NT2/D1 (cell line): ENCODE measurements around the gene PTPN1.

ENCODE experiments used
- DNase-seq: peaks from one replicate; pipeline ENCODE4 v3.0.0-alpha.2; 2011; ENCODE audit warnings: low read depth, low spot score
- H3K27me3 ChIP-seq: 2 replicates; pipeline ENCODE4 v1.6.0; 2011; ENCODE audit warnings: mild to moderate bottlenecking; ENCODE audit not compliant: insufficient read length, insufficient read depth
- H3K36me3 ChIP-seq: 2 replicates; pipeline ENCODE4 v1.6.1; 2011; ENCODE audit warnings: mild to moderate bottlenecking, low read length, mixed read lengths; ENCODE audit not compliant: insufficient read depth, insufficient read length
- H3K4me1 ChIP-seq: 2 replicates; pipeline ENCODE4 v1.5.1; 2011; ENCODE audit not compliant: insufficient read depth, insufficient read length
- H3K4me3 ChIP-seq: 2 replicates; pipeline ENCODE4 v1.5.1; 2011; ENCODE audit warnings: low read depth; ENCODE audit not compliant: insufficient read length
- H3K9ac ChIP-seq: 2 replicates; pipeline ENCODE4 v1.6.0; 2011; ENCODE audit warnings: low read depth; ENCODE audit not compliant: insufficient read length
- H3K9me3 ChIP-seq: 2 replicates; pipeline ENCODE4 v1.5.1; 2011; ENCODE audit warnings: mild to moderate bottlenecking, low read length; ENCODE audit not compliant: insufficient read depth
- SUZ12 ChIP-seq: IDR thresholded peaks from 2 replicates; pipeline ENCODE4 v1.6.1; 2011; ENCODE audit not compliant: insufficient read length, insufficient read depth; ENCODE audit errors: extremely low read depth
- YY1 ChIP-seq: IDR thresholded peaks from 2 replicates; pipeline ENCODE4 v1.6.1; 2011; ENCODE audit not compliant: insufficient read length, insufficient read depth
- ZNF274 ChIP-seq: IDR thresholded peaks from 2 replicates; pipeline ENCODE4 v1.6.1; 2011; ENCODE audit warnings: mild to moderate bottlenecking, low read depth, low read length

Gene PTPN1

DNA sequence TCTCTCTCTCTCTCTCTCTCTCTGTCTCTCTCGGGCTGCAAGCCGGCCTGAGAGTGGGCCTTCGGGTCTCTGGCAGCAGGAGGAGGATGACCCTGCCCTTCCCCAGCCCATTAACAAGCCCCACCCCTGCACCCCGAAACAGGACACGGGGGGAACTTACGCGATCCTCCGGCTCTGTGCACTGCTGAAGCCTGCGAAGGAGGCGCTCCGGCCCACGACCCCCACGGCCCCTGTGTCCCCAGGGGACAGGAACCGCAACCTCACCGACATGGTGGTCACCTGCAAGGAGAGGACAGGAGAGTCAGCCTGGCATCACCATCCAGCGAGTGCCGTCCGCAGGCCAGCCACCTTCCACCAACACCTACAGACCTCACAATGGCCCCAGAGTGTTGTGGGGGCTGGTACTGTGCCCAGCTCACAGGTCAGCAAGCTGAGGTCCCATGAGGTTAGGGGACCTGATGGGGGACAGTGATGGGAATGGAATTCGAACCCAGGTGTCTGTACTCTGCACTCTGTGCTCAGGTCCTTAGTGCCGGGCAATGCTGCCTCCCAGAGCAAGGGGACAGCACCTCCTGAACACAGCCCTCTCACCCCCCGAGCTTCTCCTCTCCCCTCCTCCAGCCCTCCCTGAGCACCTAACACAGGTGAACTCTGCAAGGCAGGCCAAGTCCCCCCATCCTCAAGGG is 120.5 kb downstream of the PTPN1 start:
- H3K4me3 ChIP-seq, result no peak overlapping the region
- H3K36me3 ChIP-seq, result no peaks in the 10 kb centered on the region
- DNase-seq, result no peak
- TF ChIP-seq SUZ12 (no peak), ZNF274 (no peak), YY1 (no peak)
- no peaks in the 10 kb centered on the region for H3K9me3 ChIP-seq
- H3K27me3 ChIP-seq, result no peaks in the 10 kb centered on the region
- H3K9ac ChIP-seq, result no peak overlapping the region
- peaks cover 27% of the 10 kb centered on the region for H3K4me1 ChIP-seq

DNA sequence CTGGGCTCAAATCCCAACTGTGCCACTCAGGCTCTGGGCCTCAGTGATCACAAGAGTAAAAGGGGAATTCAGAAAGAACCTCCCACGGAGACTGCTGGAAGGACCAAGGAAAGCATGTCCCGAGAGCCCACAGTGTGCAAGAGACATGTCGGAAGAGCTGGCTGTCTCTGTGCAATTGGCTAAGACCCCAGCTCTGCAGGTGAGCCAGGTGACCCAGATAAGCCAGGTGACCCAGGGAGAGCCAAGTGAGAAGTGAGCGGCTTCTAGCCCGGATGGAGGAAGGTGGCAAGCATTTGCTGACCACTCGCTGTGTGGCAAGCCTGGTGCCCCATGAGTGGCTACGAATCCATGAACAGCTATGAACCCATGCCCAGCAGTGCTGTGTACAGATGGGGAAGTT is 122.1 kb downstream of the PTPN1 start:
- DNase-seq, result no peak
- H3K4me1 ChIP-seq, result peaks cover 34% of the 10 kb centered on the region
- TF ChIP-seq YY1 (no peak), SUZ12 (no peak), ZNF274 (no peak)
- no peaks in the 10 kb centered on the region for H3K36me3 ChIP-seq
- no peaks in the 10 kb centered on the region for H3K27me3 ChIP-seq
- H3K9ac ChIP-seq, result no peak overlapping the region
- no peaks in the 10 kb centered on the region for H3K9me3 ChIP-seq
- no peak overlapping the region for H3K4me3 ChIP-seq

DNA sequence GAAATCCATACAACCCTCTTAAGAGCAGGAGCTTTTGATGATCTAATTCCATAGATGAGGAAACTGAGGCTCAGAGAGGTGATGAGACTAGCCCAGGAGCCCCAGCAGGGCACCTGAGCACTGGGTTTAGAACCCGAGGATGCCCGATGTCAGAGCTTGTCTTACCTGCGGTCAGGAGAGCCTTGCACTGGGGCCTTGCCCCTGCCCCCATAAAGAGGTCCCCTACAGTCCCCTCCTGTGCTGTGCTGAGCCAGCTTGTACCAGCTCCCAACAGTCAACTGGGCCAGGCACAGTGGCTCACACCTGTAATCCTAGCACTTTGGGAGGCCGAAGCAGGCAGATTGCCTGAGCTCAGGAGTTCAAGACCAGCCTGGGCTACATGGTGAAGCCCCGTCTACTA is 122.5 kb downstream of the PTPN1 start:
- H3K4me3 ChIP-seq, result no peak overlapping the region
- DNase-seq, result no peak
- TF ChIP-seq ZNF274 (no peak), SUZ12 (no peak), YY1 (no peak)
- H3K36me3 ChIP-seq, result no peaks in the 10 kb centered on the region
- no peaks in the 10 kb centered on the region for H3K9me3 ChIP-seq
- peaks cover 34% of the 10 kb centered on the region for H3K4me1 ChIP-seq
- no peak overlapping the region for H3K9ac ChIP-seq
- H3K27me3 ChIP-seq, result no peaks in the 10 kb centered on the region

DNA sequence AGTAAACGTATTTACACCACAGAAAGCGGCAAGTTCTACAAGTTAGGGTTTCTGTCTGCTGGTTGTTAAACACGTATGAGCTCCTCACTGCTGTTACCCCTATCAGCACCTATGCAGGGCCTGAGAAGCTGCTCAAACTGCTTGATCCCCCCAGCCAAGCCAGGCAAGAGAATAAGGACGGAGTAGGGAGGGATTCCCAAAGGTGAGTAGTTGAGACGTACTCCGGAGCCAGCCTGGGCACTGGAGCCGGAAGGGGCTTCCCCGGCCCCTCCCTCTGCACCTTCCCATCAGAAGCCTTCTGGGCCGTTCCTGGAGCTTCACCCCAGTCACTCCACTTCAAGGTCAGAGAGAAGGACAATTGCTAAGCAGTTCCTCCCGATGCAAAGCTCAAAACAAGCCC is 123.2 kb downstream of the PTPN1 start:
- Histone ChIP-seq H3K4me1 (peaks cover 30% of the 10 kb centered on the region), H3K4me3 (no peak overlapping the region), H3K9ac (peak overlapping the region; percentile 0), H3K9me3 (no peaks in the 10 kb centered on the region), H3K36me3 (no peaks in the 10 kb centered on the region), H3K27me3 (no peaks in the 10 kb centered on the region)
- TF ChIP-seq SUZ12 (no peak), ZNF274 (no peak), YY1 (no peak)
- DNase-seq, result no peak

DNA sequence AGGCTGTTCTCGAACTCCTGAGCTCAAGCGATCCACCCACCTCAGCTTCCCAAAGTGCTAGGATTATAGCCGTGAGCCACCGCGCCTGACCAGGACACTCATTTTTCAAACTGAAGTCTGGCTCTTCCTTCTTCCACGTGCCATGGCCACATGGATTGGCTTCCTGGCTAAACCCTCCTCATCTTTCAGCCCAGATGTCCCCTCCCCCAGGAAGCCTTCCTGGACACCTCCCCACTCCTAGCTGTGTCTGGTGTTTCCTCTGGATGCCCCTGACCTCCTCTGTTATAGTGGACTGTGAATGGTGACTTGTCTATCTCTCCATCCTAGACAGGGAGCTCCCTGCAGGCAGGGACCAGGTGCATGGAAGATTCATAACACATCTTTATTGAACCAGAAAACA is 124.0 kb downstream of the PTPN1 start:
- no peak for TF ChIP-seq YY1
- no peak for TF ChIP-seq ZNF274
- no peak for TF ChIP-seq SUZ12
- no peaks in the 10 kb centered on the region for H3K27me3 ChIP-seq
- no peak overlapping the region for H3K4me3 ChIP-seq
- H3K36me3 ChIP-seq, result no peaks in the 10 kb centered on the region
- peaks cover 26% of the 10 kb centered on the region for H3K4me1 ChIP-seq
- no peak for DNase-seq
- H3K9me3 ChIP-seq, result no peaks in the 10 kb centered on the region
- H3K9ac ChIP-seq, result no peak overlapping the region
